Activated T-helper 2 cell treated with anti-CD3 and anti-CD28 coated beads, Interferon-gamma antibody, Interleukin-2, Interleukin-4, amounts not matched to agents 10 μg/mL and 5 μg/mL and 100 μg/mL, durations not matched to agents 14 hours and 24 hours and 36 hours (primary cell): ENCODE results near the gene CYB5RL. TPM values are rescaled to one million over a fixed set of nuclear protein-coding genes. Genes with fewer than 3 reads are reported as not detected.
A peak's percentile ranks its signal among the peaks of the same experiment; 100 is the strongest.

ENCODE experiments used
- DNase-seq: peaks from one replicate; pipeline ENCODE4 v3.0.0; 2021; ENCODE audit warnings: low spot score
- H3K27ac Mint-ChIP-seq: one replicate; pipeline ENCODE4 v1.8.0; 2021; ENCODE audit warnings: mixed read lengths
- H3K27me3 Mint-ChIP-seq: one replicate; pipeline ENCODE4 v1.8.0; 2021; ENCODE audit warnings: low read depth, mixed read lengths
- H3K36me3 Mint-ChIP-seq: one replicate; pipeline ENCODE4 v1.8.0; 2021; ENCODE audit warnings: low read depth, mixed read lengths
- H3K4me1 Mint-ChIP-seq: one replicate; pipeline ENCODE4 v1.8.0; 2021; ENCODE audit warnings: low read depth, mixed read lengths
- H3K4me3 Mint-ChIP-seq: one replicate; pipeline ENCODE4 v1.8.0; 2021; ENCODE audit warnings: low read depth, mild to moderate bottlenecking, moderate library complexity, mixed read lengths
- H3K9me3 Mint-ChIP-seq: one replicate; pipeline ENCODE4 v1.8.0; 2021; ENCODE audit warnings: mixed read lengths
- intact Hi-C: fragments of 100-400 bp; cut with micrococcal nuclease; formaldehyde crosslinking; loops from one replicate; pipeline ENCODE4 v1.15.1; 2023
- total RNA-seq: library from RNA; stranded (reverse); gene quantifications from 2 replicates; pipeline ENCODE4 v1.2.3, GENCODE V29; 2022

CYB5RL gene
- total RNA-seq: 10.2 and 12.2 TPM in 2 replicates

- peak within 1 kb of the TSS; percentile 90 for H3K4me3 Mint-ChIP-seq
- peak within 1 kb of the TSS; percentile 80 for H3K27ac Mint-ChIP-seq
- H3K36me3 Mint-ChIP-seq: peaks cover 34% of the 10 kb centered on the region
- no peaks in the 10 kb centered on the region for H3K27me3 Mint-ChIP-seq
- H3K4me1 Mint-ChIP-seq: peaks cover 31% of the 10 kb centered on the region
- DNase-seq: peak; percentile 88
- H3K9me3 Mint-ChIP-seq: no peaks in the 10 kb centered on the region
- intact Hi-C loops: loop anchor here (1.0 to 5.0 kb wide), 3 partner anchors 29 to 289 kb away; partner anchors contain the start of genes TCEANC2 and TMEM59
Observed at GRCh38 chr1:54199765-54200518, at the start of gene CYB5RL, which contains the start of gene MRPL37. Gene CYB5RL, minus strand, starts transcription at chr1:54200030. Its CDS starts 4,414 bp downstream, at chr1:54195616. Gene MRPL37, plus strand, starts transcription at chr1:54200167. Its CDS starts 77 bp downstream, at chr1:54200244.

- H3K27me3 Mint-ChIP-seq: no peaks in the 10 kb centered on the region
- peaks cover 11% of the 10 kb centered on the region for H3K36me3 Mint-ChIP-seq
- DNase-seq: no peak
- no peak overlapping the region for H3K27ac Mint-ChIP-seq
- H3K4me1 Mint-ChIP-seq: peaks cover 5% of the 10 kb centered on the region
- intact Hi-C loops: no loop called here
- H3K4me3 Mint-ChIP-seq: no peak overlapping the region
- no peaks in the 10 kb centered on the region for H3K9me3 Mint-ChIP-seq
Observed at GRCh38 chr1:54248966-54249365, 49.1 kb upstream of the CYB5RL start.

- Mint-ChIP-seq H3K9me3 (no peaks in the 10 kb centered on the region), H3K27ac (no peak overlapping the region)
- intact Hi-C loops: no loop called here
Observed at GRCh38 chr1:54247863-54248515, 48.2 kb upstream of the CYB5RL start.

GRCh38 chr1:54246116-54246721 lies 46.4 kb upstream of the CYB5RL start:
- Mint-ChIP-seq H3K27me3 (no peaks in the 10 kb centered on the region), H3K9me3 (no peaks in the 10 kb centered on the region), H3K27ac (no peak overlapping the region), H3K36me3 (peaks cover 14% of the 10 kb centered on the region), H3K4me3 (no peak overlapping the region), H3K4me1 (peaks cover 2% of the 10 kb centered on the region)
- intact Hi-C loops: no loop called here
- no peak for DNase-seq

More at GRCh38 chr1:54247863-54248515, 48.2 kb upstream of the CYB5RL start:
- no peak for DNase-seq
- Mint-ChIP-seq H3K4me1 (peaks cover 2% of the 10 kb centered on the region), H3K4me3 (no peak overlapping the region), H3K36me3 (peaks cover 12% of the 10 kb centered on the region), H3K27me3 (no peaks in the 10 kb centered on the region)

- peaks cover 2% of the 10 kb centered on the region for H3K4me1 Mint-ChIP-seq
- no peaks in the 10 kb centered on the region for H3K27me3 Mint-ChIP-seq
- H3K36me3 Mint-ChIP-seq: peaks cover 14% of the 10 kb centered on the region
- no peak overlapping the region for H3K4me3 Mint-ChIP-seq
- H3K27ac Mint-ChIP-seq: no peak overlapping the region
- H3K9me3 Mint-ChIP-seq: no peaks in the 10 kb centered on the region
- intact Hi-C loops: no loop called here
- no peak for DNase-seq
Observed at GRCh38 chr1:54245501-54245900, 45.7 kb upstream of the CYB5RL start.

- Mint-ChIP-seq H3K4me1 (peaks cover 2% of the 10 kb centered on the region), H3K4me3 (no peak overlapping the region), H3K9me3 (no peaks in the 10 kb centered on the region), H3K27me3 (no peaks in the 10 kb centered on the region), H3K27ac (no peak overlapping the region), H3K36me3 (peaks cover 14% of the 10 kb centered on the region)
- no peak for DNase-seq
- intact Hi-C loops: no loop called here
Observed at GRCh38 chr1:54244655-54245054, 44.8 kb upstream of the CYB5RL start.

- H3K4me1 Mint-ChIP-seq: peaks cover 2% of the 10 kb centered on the region
- no peaks in the 10 kb centered on the region for H3K9me3 Mint-ChIP-seq
Observed at GRCh38 chr1:54243022-54243421, 43.2 kb upstream of the CYB5RL start.

GRCh38 chr1:54241364-54241763 lies 41.5 kb upstream of the CYB5RL start:
- Mint-ChIP-seq H3K27me3 (no peaks in the 10 kb centered on the region), H3K9me3 (no peaks in the 10 kb centered on the region), H3K4me1 (peaks cover 2% of the 10 kb centered on the region), H3K4me3 (no peak overlapping the region), H3K27ac (no peak overlapping the region), H3K36me3 (peaks cover 24% of the 10 kb centered on the region)
- intact Hi-C loops: no loop called here
- no peak for DNase-seq

More at GRCh38 chr1:54243022-54243421, 43.2 kb upstream of the CYB5RL start:
- Mint-ChIP-seq H3K27me3 (no peaks in the 10 kb centered on the region), H3K4me3 (no peak overlapping the region), H3K36me3 (peaks cover 13% of the 10 kb centered on the region), H3K27ac (no peak overlapping the region)
- no peak for DNase-seq
- intact Hi-C loops: no loop called here

GRCh38 chr1:54240741-54241335 lies 41.0 kb upstream of the CYB5RL start:
- Mint-ChIP-seq H3K4me3 (no peak overlapping the region), H3K27ac (no peak overlapping the region), H3K4me1 (peaks cover 2% of the 10 kb centered on the region), H3K9me3 (no peaks in the 10 kb centered on the region), H3K36me3 (peaks cover 25% of the 10 kb centered on the region), H3K27me3 (no peaks in the 10 kb centered on the region)
- no peak for DNase-seq
- intact Hi-C loops: no loop called here

GRCh38 chr1:54239631-54240031 lies 39.8 kb upstream of the CYB5RL start:
- Mint-ChIP-seq H3K4me3 (no peak overlapping the region), H3K9me3 (no peaks in the 10 kb centered on the region), H3K36me3 (peaks cover 25% of the 10 kb centered on the region), H3K27me3 (no peaks in the 10 kb centered on the region), H3K27ac (no peak overlapping the region), H3K4me1 (peaks cover 2% of the 10 kb centered on the region)
- DNase-seq: no peak
- intact Hi-C loops: no loop called here

- intact Hi-C loops: no loop called here
- DNase-seq: no peak
Observed at GRCh38 chr1:54239035-54239383, 39.2 kb upstream of the CYB5RL start.

GRCh38 chr1:54238353-54239034 lies 38.7 kb upstream of the CYB5RL start:
- DNase-seq: no peak
- no peaks in the 10 kb centered on the region for H3K27me3 Mint-ChIP-seq
- H3K36me3 Mint-ChIP-seq: peaks cover 24% of the 10 kb centered on the region
- peaks cover 2% of the 10 kb centered on the region for H3K4me1 Mint-ChIP-seq
- intact Hi-C loops: no loop called here
- H3K4me3 Mint-ChIP-seq: no peak overlapping the region
- no peaks in the 10 kb centered on the region for H3K9me3 Mint-ChIP-seq
- H3K27ac Mint-ChIP-seq: no peak overlapping the region

More at GRCh38 chr1:54239035-54239383, 39.2 kb upstream of the CYB5RL start:
- Mint-ChIP-seq H3K4me1 (peaks cover 2% of the 10 kb centered on the region), H3K9me3 (no peaks in the 10 kb centered on the region), H3K27me3 (no peaks in the 10 kb centered on the region), H3K36me3 (peaks cover 24% of the 10 kb centered on the region), H3K4me3 (no peak overlapping the region), H3K27ac (no peak overlapping the region)
